ENCODE data around the gene NRROS.

GRCh38 chr3:196708467-196708866 is 69.0 kb downstream of the NRROS start:
- TF ChIP-seq CTCF (IDR thresholded peaks at IDR 0.05; ENCODE audit: insufficient read depth, low read length, poor library complexity, severe bottlenecking), result no peak
- TF ChIP-seq EZH2phosphoT487 (conservative IDR thresholded peaks at IDR 0.05; ENCODE audit: low read length), result no peak

Data from SU-DHL-6 (cell line).